ENCODE results near the gene LRCOL1.

The LRCOL1 gene

GRCh38 chr12:132604151-132604618 is 6.2 kb downstream of the LRCOL1 start:
- H3K4me3 ChIP-seq (ENCODE audit: control insufficient read depth in 1 of 7, extremely low read depth in 1 of 7, insufficient read depth in 4 of 7, low read depth in 2 of 7, low read length in 6 of 7), result no peak overlapping the region
- peaks cover 0 to 30% (median 14%) of the 10 kb centered on the region in 4 experiments for H3K4me1 ChIP-seq (ENCODE audit: control extremely low read depth in 1 of 4, control insufficient read depth in 4 of 4, insufficient read depth in 4 of 4, low read length in 3 of 4)
- ChIA-PET CTCF (interaction anchor here (1.1 to 8.5 kb wide), 2 partner anchors 9 to 28 kb away, joined by 3 to 147 read pairs; partner anchors contain the start of genes LRCOL1 and P2RX2), POLR2A (no interaction called here)
- no peaks in the 10 kb centered on the region for H3K36me3 ChIP-seq (ENCODE audit: control insufficient read depth in 4 of 4, insufficient read depth in 4 of 4, low read length in 3 of 4)
- no peaks in the 10 kb centered on the region for H3K9me3 ChIP-seq (ENCODE audit: control extremely low read depth in 1 of 5, control insufficient read depth in 4 of 5, insufficient read depth in 2 of 5, low read depth in 1 of 5, low read length in 4 of 5)
- no peak overlapping the region for H3K27ac ChIP-seq (ENCODE audit: insufficient read depth in 1 of 2, low read depth in 1 of 2, low read length in 2 of 2, poor library complexity in 1 of 2, severe bottlenecking in 2 of 2)
- 37% methylated on average over 24 of the region's 26 CpGs for WGBS (ENCODE audit: insufficient coverage)
- peaks cover 0 to 77% (median 32%) of the 10 kb centered on the region in 5 experiments for H3K27me3 ChIP-seq (replicated peaks in 2 of 5; ENCODE audit: control insufficient read depth in 4 of 5, insufficient read depth in 5 of 5, low read length in 4 of 5)
- DNase-seq, result peak in 2 of 3 donors; percentile 30 to 52

- Histone ChIP-seq H3K4me3 (ENCODE audit: control insufficient read depth in 1 of 7, extremely low read depth in 1 of 7, insufficient read depth in 4 of 7, low read depth in 2 of 7, low read length in 6 of 7) (no peak overlapping the region), H3K9me3 (ENCODE audit: control extremely low read depth in 1 of 5, control insufficient read depth in 4 of 5, insufficient read depth in 2 of 5, low read depth in 1 of 5, low read length in 4 of 5) (no peaks in the 10 kb centered on the region), H3K27ac (ENCODE audit: insufficient read depth in 1 of 2, low read depth in 1 of 2, low read length in 2 of 2, poor library complexity in 1 of 2, severe bottlenecking in 2 of 2) (no peak overlapping the region), H3K36me3 (ENCODE audit: control insufficient read depth in 4 of 4, insufficient read depth in 4 of 4, low read length in 3 of 4) (no peaks in the 10 kb centered on the region), H3K27me3 (replicated peaks in 2 of 5; ENCODE audit: control insufficient read depth in 4 of 5, insufficient read depth in 5 of 5, low read length in 4 of 5) (peaks cover 0 to 72% (median 26%) of the 10 kb centered on the region in 5 experiments), H3K4me1 (ENCODE audit: control extremely low read depth in 1 of 4, control insufficient read depth in 4 of 4, insufficient read depth in 4 of 4, low read length in 3 of 4) (peaks cover 0 to 35% (median 17%) of the 10 kb centered on the region in 4 experiments)
- ChIA-PET POLR2A (interaction anchor here (0.6 to 0.7 kb wide), 2 partner anchors 11 to 150 kb away, joined by 4 to 6 read pairs; no protein-coding TSS in a partner anchor), CTCF (interaction anchor here (0.8 to 8.5 kb wide), 3 partner anchors 10 to 42 kb away, joined by 3 to 147 read pairs (median 3); partner anchors contain the start of genes LRCOL1 and P2RX2)
- 46% methylated on average over 54 of the region's 67 CpGs for WGBS (ENCODE audit: insufficient coverage)
- no peak for DNase-seq
These were observed 6.9 kb downstream of the LRCOL1 start for GRCh38 chr12:132603240-132604150.

- no peaks in the 10 kb centered on the region for H3K9me3 ChIP-seq (ENCODE audit: control extremely low read depth in 1 of 5, control insufficient read depth in 4 of 5, insufficient read depth in 2 of 5, low read depth in 1 of 5, low read length in 4 of 5)
- peaks cover 0 to 66% (median 24%) of the 10 kb centered on the region in 5 experiments for H3K27me3 ChIP-seq (replicated peaks in 2 of 5; ENCODE audit: control insufficient read depth in 4 of 5, insufficient read depth in 5 of 5, low read length in 4 of 5)
- H3K4me3 ChIP-seq (ENCODE audit: control insufficient read depth in 1 of 7, extremely low read depth in 1 of 7, insufficient read depth in 4 of 7, low read depth in 2 of 7, low read length in 6 of 7), result no peak overlapping the region
- ChIA-PET CTCF (interaction anchor here (0.8 to 8.5 kb wide), 2 partner anchors 11 to 43 kb away, joined by 3 to 147 read pairs; partner anchors contain the start of genes LRCOL1 and P2RX2), POLR2A (interaction anchor here (0.6 kb wide), 1 partner anchor 151 kb away, joined by 4 read pairs; no protein-coding TSS in a partner anchor)
- no peak overlapping the region for H3K27ac ChIP-seq (ENCODE audit: insufficient read depth in 1 of 2, low read depth in 1 of 2, low read length in 2 of 2, poor library complexity in 1 of 2, severe bottlenecking in 2 of 2)
- H3K4me1 ChIP-seq (ENCODE audit: control extremely low read depth in 1 of 4, control insufficient read depth in 4 of 4, insufficient read depth in 4 of 4, low read length in 3 of 4), result peaks cover 0 to 35% (median 17%) of the 10 kb centered on the region in 4 experiments
- DNase-seq, result no peak
- WGBS (ENCODE audit: insufficient coverage), result 59% methylated on average over 26 of the region's 29 CpGs
- H3K36me3 ChIP-seq (ENCODE audit: control insufficient read depth in 4 of 4, insufficient read depth in 4 of 4, low read length in 3 of 4), result no peaks in the 10 kb centered on the region
These were observed 7.7 kb downstream of the LRCOL1 start for GRCh38 chr12:132602572-132603239.

GRCh38 chr12:132601171-132601883 is 9.1 kb downstream of the LRCOL1 start:
- Histone ChIP-seq H3K4me3 (ENCODE audit: control insufficient read depth in 1 of 7, extremely low read depth in 1 of 7, insufficient read depth in 4 of 7, low read depth in 2 of 7, low read length in 6 of 7) (peak overlapping the region in 5 of 7 experiments; percentile 70 to 85 (median 77)), H3K27me3 (replicated peaks in 2 of 5; ENCODE audit: control insufficient read depth in 4 of 5, insufficient read depth in 5 of 5, low read length in 4 of 5) (peaks cover 0 to 53% (median 20%) of the 10 kb centered on the region in 5 experiments), H3K27ac (ENCODE audit: insufficient read depth in 1 of 2, low read depth in 1 of 2, low read length in 2 of 2, poor library complexity in 1 of 2, severe bottlenecking in 2 of 2) (no peak overlapping the region), H3K9me3 (ENCODE audit: control extremely low read depth in 1 of 5, control insufficient read depth in 4 of 5, insufficient read depth in 2 of 5, low read depth in 1 of 5, low read length in 4 of 5) (no peaks in the 10 kb centered on the region), H3K4me1 (ENCODE audit: control extremely low read depth in 1 of 4, control insufficient read depth in 4 of 4, insufficient read depth in 4 of 4, low read length in 3 of 4) (peaks cover 0 to 40% (median 19%) of the 10 kb centered on the region in 4 experiments), H3K36me3 (ENCODE audit: control insufficient read depth in 4 of 4, insufficient read depth in 4 of 4, low read length in 3 of 4) (no peaks in the 10 kb centered on the region)
- ChIA-PET POLR2A (no interaction called here), CTCF (interaction anchor here (1.0 to 8.5 kb wide), 7 partner anchors 12 to 155 kb away, joined by 3 to 147 read pairs (median 4); partner anchors contain the start of genes LRCOL1 and P2RX2)
- 82% methylated on average over 21 of the region's 31 CpGs for WGBS (ENCODE audit: insufficient coverage)
- no peak for DNase-seq

GRCh38 chr12:132600048-132601032 is 10.0 kb downstream of the LRCOL1 start:
- H3K27me3 ChIP-seq (replicated peaks in 2 of 5; ENCODE audit: control insufficient read depth in 4 of 5, insufficient read depth in 5 of 5, low read length in 4 of 5), result peaks cover 0 to 44% (median 20%) of the 10 kb centered on the region in 5 experiments
- peak; percentile 69 to 72 (median 70) for DNase-seq

More at GRCh38 chr12:132600048-132601032, 10.0 kb downstream of the LRCOL1 start:
- WGBS (ENCODE audit: insufficient coverage), result 36% methylated on average over 40 of the region's 45 CpGs
- H3K27ac ChIP-seq (ENCODE audit: insufficient read depth in 1 of 2, low read depth in 1 of 2, low read length in 2 of 2, poor library complexity in 1 of 2, severe bottlenecking in 2 of 2), result no peak overlapping the region
- peak overlapping the region in 6 of 7 experiments; percentile 51 to 85 (median 75) for H3K4me3 ChIP-seq (ENCODE audit: control insufficient read depth in 1 of 7, extremely low read depth in 1 of 7, insufficient read depth in 4 of 7, low read depth in 2 of 7, low read length in 6 of 7)
- ChIA-PET CTCF (interaction anchor here (0.8 to 8.5 kb wide), 14 partner anchors 12 to 185 kb away, joined by 3 to 147 read pairs (median 4); partner anchors contain the start of genes LRCOL1 and P2RX2), POLR2A (interaction anchor here (1.1 kb wide), 1 partner anchor 14 kb away, joined by 3 read pairs; no protein-coding TSS in a partner anchor)
- H3K36me3 ChIP-seq (ENCODE audit: control insufficient read depth in 4 of 4, insufficient read depth in 4 of 4, low read length in 3 of 4), result no peaks in the 10 kb centered on the region
- no peaks in the 10 kb centered on the region for H3K9me3 ChIP-seq (ENCODE audit: control extremely low read depth in 1 of 5, control insufficient read depth in 4 of 5, insufficient read depth in 2 of 5, low read depth in 1 of 5, low read length in 4 of 5)
- peaks cover 0 to 40% (median 19%) of the 10 kb centered on the region in 4 experiments for H3K4me1 ChIP-seq (ENCODE audit: control extremely low read depth in 1 of 4, control insufficient read depth in 4 of 4, insufficient read depth in 4 of 4, low read length in 3 of 4)
